GM12878 (cell line): ENCODE results near the gene CACNG3. TPM values are rescaled to one million over a fixed set of nuclear protein-coding genes. Genes with fewer than 3 reads are reported as not detected.

Experiments used
- ATAC-seq: fragments of 200-7000 bp; cut with Tn5 transposase; 3 replicates; pipeline ENCODE4 v1.9.1; 2020; ENCODE audit warnings: mild to moderate bottlenecking, moderate library complexity
- BruUV-seq: library from RNA; stranded (reverse); fragments of 400-500 nt; replicated peaks from 2 replicates; lab custom pipeline; 2021; lab: Mats Ljungman, UMichigan
- CTCF ChIA-PET: fragments of 300-600 bp; sonication (Branson Sonifier 250); formaldehyde crosslinking; extraction: SDS; loops from one replicate; lab custom pipeline; 2021; ENCODE audit warnings: inconsistent platforms; lab: Yijun Ruan, JAX
- POLR2A ChIA-PET: fragments of 350-600 bp; formaldehyde crosslinking; extraction: SDS; loops from one replicate; lab custom pipeline; 2021; ENCODE audit warnings: inconsistent platforms; lab: Charles Lee
- RAD21 ChIA-PET: fragments of 300-600 bp; sonication (Branson Sonifier 250); formaldehyde crosslinking; loops from one replicate; lab custom pipeline; 2023; ENCODE audit warnings: antibody characterized with exemption; ENCODE audit not compliant: unreplicated experiment; lab: Charles Lee
- SMC1A ChIA-PET: fragments of 300-600 bp; sonication (Branson Sonifier 250); formaldehyde crosslinking; loops from one replicate; lab custom pipeline; 2023; ENCODE audit not compliant: unreplicated experiment, uncharacterized antibody; lab: Charles Lee
- DNase-seq: peaks from one replicate; pipeline ENCODE4 v3.0.0-alpha.2; 2011; ENCODE audit warnings: low read depth, low spot score
- FAIRE-seq: peaks from 3 replicates; lab custom pipeline; 2011; peaks lifted over from hg19 to GRCh38; lab: Jason Lieb, UNC
- H2AFZ ChIP-seq: 2 replicates; pipeline ENCODE4 v1.6.0; 2011; ENCODE audit warnings: low read depth, low read length, control low read depth; ENCODE audit not compliant: control insufficient read depth
- H3K27ac ChIP-seq: 2 replicates; pipeline ENCODE4 v1.5.1; 2011; ENCODE audit warnings: control low read depth; ENCODE audit not compliant: control insufficient read depth, insufficient read depth
- H3K27me3 ChIP-seq, 2 experiments: replicated peaks in 1 of 2; 2 replicates each; pipeline versions ENCODE4 v1.6.0 to v1.6.1; 2011; ENCODE audit warnings: low read length in 1 of 2; ENCODE audit not compliant: control insufficient read depth in 2 of 2, insufficient read depth in 2 of 2
- H3K36me3 ChIP-seq, 2 experiments: 2 replicates each; pipeline ENCODE4 v1.5.1; 2011; ENCODE audit warnings: low read length in 1 of 2; ENCODE audit not compliant: control insufficient read depth in 2 of 2, insufficient read depth in 2 of 2
- H3K4me1 ChIP-seq: 2 replicates; pipeline ENCODE4 v1.6.1; 2011; ENCODE audit warnings: mild to moderate bottlenecking, low read length, moderate library complexity, mixed read lengths; ENCODE audit not compliant: control insufficient read depth, insufficient read depth
- H3K4me2 ChIP-seq: 2 replicates; pipeline ENCODE4 v1.6.0; 2011; ENCODE audit warnings: control low read depth; ENCODE audit not compliant: control insufficient read depth, insufficient read depth
- H3K4me3 ChIP-seq: fragments of 200-600 bp; sonication (generic); 2 replicates; pipeline ENCODE4 v1.5.1; 2016
- H3K79me2 ChIP-seq: 2 replicates; pipeline ENCODE4 v1.6.0; 2011; ENCODE audit warnings: low read length; ENCODE audit not compliant: control insufficient read depth, insufficient read depth
- H3K9ac ChIP-seq: 2 replicates; pipeline ENCODE4 v1.8.0; 2011; ENCODE audit warnings: low read length, control low read depth, mixed read lengths; ENCODE audit not compliant: control insufficient read depth, insufficient read depth
- H3K9me3 ChIP-seq: replicated peaks from 3 replicates; pipeline ENCODE4 v1.5.1; 2011; ENCODE audit warnings: mild to moderate bottlenecking, low read length; ENCODE audit not compliant: control insufficient read depth, insufficient read depth
- H4K20me1 ChIP-seq: 2 replicates; pipeline ENCODE4 v1.6.0; 2011; ENCODE audit not compliant: control insufficient read depth, insufficient read depth
- BACH1 ChIP-seq: fragments of 450-650 bp; IDR thresholded peaks from 2 replicates; pipeline ENCODE4 v1.6.1; 2017; ENCODE audit warnings: mild to moderate bottlenecking, borderline replicate concordance
- BHLHE40 ChIP-seq, 2 experiments: fragments of 450-650 bp in 1 of 2; IDR thresholded peaks; 2 replicates each; pipeline ENCODE4 v1.6.1; 2011 to 2017; ENCODE audit warnings: low read depth in 2 of 2, borderline replicate concordance in 1 of 2, improper control_type of control experiment in 1 of 2, low read length in 1 of 2, mild to moderate bottlenecking in 1 of 2
- CHD2 ChIP-seq: IDR thresholded peaks from 2 replicates; pipeline ENCODE4 v1.6.1; 2011; ENCODE audit warnings: low read depth, low read length, improper control_type of control experiment, borderline replicate concordance
- ESRRA ChIP-seq: IDR thresholded peaks from 2 replicates; pipeline ENCODE4 v1.6.1; 2012; ENCODE audit warnings: mild to moderate bottlenecking, low read length, improper control_type of control experiment
- ETV6 ChIP-seq, 2 experiments: fragments of 450-650 bp in 1 of 2; IDR thresholded peaks in 1 of 2; conservative IDR thresholded peaks in 1 of 2; 2 replicates each; pipeline ENCODE4 v1.6.1; 2014; ENCODE audit warnings: antibody characterized with exemption in 1 of 2, borderline replicate concordance in 1 of 2, low read depth in 1 of 2, mild to moderate bottlenecking in 1 of 2, moderate library complexity in 1 of 2
- FOXK2 ChIP-seq: fragments of 450-650 bp; IDR thresholded peaks from 2 replicates; pipeline ENCODE4 v1.6.1; 2017; ENCODE audit warnings: mild to moderate bottlenecking, moderate library complexity
- GABPA ChIP-seq: IDR thresholded peaks from 2 replicates; pipeline ENCODE4 v1.6.1; 2014; ENCODE audit warnings: antibody characterized with exemption, low read depth, mild to moderate bottlenecking, inconsistent platforms
- HCFC1 ChIP-seq: fragments of 150-350 bp; IDR thresholded peaks from 2 replicates; pipeline ENCODE4 v1.6.1; 2014; ENCODE audit warnings: low read length
- NRF1 ChIP-seq: conservative IDR thresholded peaks from 2 replicates; pipeline ENCODE4 v1.6.1; 2011; ENCODE audit warnings: mild to moderate bottlenecking, low read depth, low read length, improper control_type of control experiment
- PRDM15 ChIP-seq: fragments of 450-650 bp; formaldehyde crosslinking; IDR thresholded peaks from 2 replicates; pipeline ENCODE4 v1.4.0; 2020; ENCODE audit warnings: mild to moderate bottlenecking, moderate library complexity
- SMARCA5 ChIP-seq: fragments of 450-650 bp; IDR thresholded peaks from 2 replicates; pipeline ENCODE4 v1.6.1; 2017; ENCODE audit warnings: mild to moderate bottlenecking
- SPI1 ChIP-seq: IDR thresholded peaks from 2 replicates; pipeline ENCODE4 v1.6.1; 2011; ENCODE audit warnings: low read depth, mild to moderate bottlenecking, low read length, moderate library complexity, borderline replicate concordance; ENCODE audit not compliant: insufficient read depth
- YBX1 ChIP-seq: fragments of 450-650 bp; IDR thresholded peaks from 2 replicates; pipeline ENCODE4 v1.6.1; 2016; ENCODE audit warnings: antibody characterized with exemption
- ZBED1 ChIP-seq: IDR thresholded peaks from 2 replicates; pipeline ENCODE4 v1.6.1; 2016; ENCODE audit warnings: borderline replicate concordance
- ZNF207 ChIP-seq: fragments of 450-650 bp; IDR thresholded peaks from 2 replicates; pipeline ENCODE4 v1.6.1; 2014; ENCODE audit warnings: antibody characterized with exemption, mild to moderate bottlenecking, borderline replicate concordance
- ZNF217 ChIP-seq: fragments of 450-650 bp; IDR thresholded peaks from 2 replicates; pipeline ENCODE4 v1.6.1; 2017; ENCODE audit warnings: antibody characterized with exemption, mild to moderate bottlenecking
- WGBS: methylation state at CpG from one replicate; pipeline ENCODE4 v1.1.6; 2016; ENCODE audit warnings: low lambda C conversion rate; ENCODE audit not compliant: insufficient replicate concordance, insufficient coverage; ENCODE audit errors: missing lambda C conversion rate; 5-methylcytosine and 5-hydroxymethylcytosine counted together
- in situ Hi-C: fragments of 300-500 bp; cut with MboI; formaldehyde crosslinking; loops from 9 replicates; pipeline ENCODE4 v1.14.3; 2018; ENCODE audit warnings: mixed read lengths
- intact Hi-C: fragments of 100-400 bp; cut with micrococcal nuclease; formaldehyde crosslinking; loops from one replicate; pipeline ENCODE4 v1.14.2; 2022; ENCODE audit not compliant: unreplicated experiment
- polyA plus RNA-seq, 11 experiments: library from polyadenylated mRNA; depleted of rRNA in 4 of 11; unstranded in 6 of 11; stranded (reverse) in 5 of 11; fragments of >200 nt; fragmentation: Nextera tagmentation in 4 of 11; fragmentation: Illumina TruSeq in 1 of 11; extraction: Ambion mirVana in 4 of 11; extraction: Trizol in 1 of 11; gene quantifications; 1 replicate in 1 of 11; 2 replicates in 10 of 11; pipeline versions ENCODE4 v1.2.1 to v1.2.3, GENCODE V29; 2011 to 2016; ENCODE audit warnings: inconsistent platforms in 2 of 11, missing spikeins in 2 of 11, low read depth in 1 of 11
- total RNA-seq, 4 experiments: library from RNA; depleted of rRNA in 3 of 4; stranded (reverse); fragments of >200 nt in 3 of 4; fragmentation: Illumina TruSeq in 1 of 4; extraction: Trizol in 1 of 4; gene quantifications; 2 replicates each; pipeline versions ENCODE4 v1.2.1 to v1.2.3, GENCODE V29; 2013 to 2021
- TF ChIP-seq, protein P1 (sequence below): IDR thresholded peaks from 2 replicates; pipeline ENCODE4 v1.6.1; 2011; ENCODE audit warnings: low read depth, low read length, improper control_type of control experiment, borderline replicate concordance

Gene CACNG3
- total and polyA plus RNA-seq, 10 of the 15 experiments (the other 5 are each of a cell fraction or from before 2014, with no cell fraction given) = 0.04 TPM; not detected in 9

- no peak overlapping the region for H3K27ac ChIP-seq
- H3K79me2 ChIP-seq = no peaks in the 10 kb centered on the region
- intact Hi-C loops = no loop called here
- H4K20me1 ChIP-seq = no peaks in the 10 kb centered on the region
- FAIRE-seq (no peak), DNase-seq (no peak), ATAC-seq (no peak)
- no peak for TF ChIP-seq CHD2
- TF ChIP-seq ESRRA = no peak
- no peak for TF ChIP-seq ETV6 (conservative IDR thresholded peaks at IDR 0.05 in 1 of 2, IDR thresholded peaks at IDR 0.05 in 1 of 2; ENCODE audit: borderline replicate concordance in 1 of 2, low read depth in 1 of 2)
- TF ChIP-seq, protein P1, sequence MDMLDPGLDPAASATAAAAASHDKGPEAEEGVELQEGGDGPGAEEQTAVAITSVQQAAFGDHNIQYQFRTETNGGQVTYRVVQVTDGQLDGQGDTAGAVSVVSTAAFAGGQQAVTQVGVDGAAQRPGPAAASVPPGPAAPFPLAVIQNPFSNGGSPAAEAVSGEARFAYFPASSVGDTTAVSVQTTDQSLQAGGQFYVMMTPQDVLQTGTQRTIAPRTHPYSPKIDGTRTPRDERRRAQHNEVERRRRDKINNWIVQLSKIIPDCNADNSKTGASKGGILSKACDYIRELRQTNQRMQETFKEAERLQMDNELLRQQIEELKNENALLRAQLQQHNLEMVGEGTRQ = no peak
- no peak for TF ChIP-seq ZNF207
- TF ChIP-seq HCFC1 = no peak
- TF ChIP-seq ZNF217 = no peak
- no peak for TF ChIP-seq ZBED1
- no peak for TF ChIP-seq GABPA
- TF ChIP-seq BHLHE40 (IDR thresholded peaks at IDR 0.05; ENCODE audit: borderline replicate concordance in 1 of 2, low read depth in 2 of 2, low read length in 1 of 2) = no peak
- TF ChIP-seq SMARCA5 = no peak
- TF ChIP-seq BACH1 = no peak
- no peak for TF ChIP-seq SPI1
- no peak for TF ChIP-seq FOXK2
- no peak for TF ChIP-seq YBX1
- no peak for TF ChIP-seq PRDM15 (CRISPR knock-in tag)
- TF ChIP-seq NRF1 = no peak
- SMC1A ChIA-PET = no interaction called here
- BruUV-seq = no TSS peak
- no peaks in the 10 kb centered on the region for H3K36me3 ChIP-seq
- no peaks in the 10 kb centered on the region for H3K4me1 ChIP-seq
- no peak overlapping the region for H3K9ac ChIP-seq
- POLR2A ChIA-PET = no interaction called here
- no peak overlapping the region for H2AFZ ChIP-seq
- no peak overlapping the region for H3K4me3 ChIP-seq
- no peaks in the 10 kb centered on the region for H3K9me3 ChIP-seq
- CTCF ChIA-PET = no interaction called here
- RAD21 ChIA-PET = no interaction called here
- no peaks in the 10 kb centered on the region; a peak in 1 of 4 replicates for H3K27me3 ChIP-seq
- H3K4me2 ChIP-seq = no peak overlapping the region
- 58% methylated on average over 7 of the region's 7 CpGs for WGBS
- in situ Hi-C loops = no loop called here
These were observed 108.5 kb downstream of the CACNG3 start for GRCh38 chr16:24364596-24364995.
